HUES64 (cell line): ENCODE data around the gene CCDC92B.
"Not testable (repeated sequence)": the region's sequence is repeated elsewhere in the genome, so short reads cannot be mapped to it uniquely, and the experiment has no call there.

ENCODE experiments used
- H3K27ac ChIP-seq: 2 replicates; pipeline ENCODE4 v1.7.0; 2013; ENCODE audit warnings: low read depth, low read length, inconsistent platforms
- H3K27me3 ChIP-seq: 2 replicates; pipeline ENCODE4 v1.6.1; 2013; ENCODE audit warnings: mild to moderate bottlenecking, low read length; ENCODE audit not compliant: insufficient read depth
- H3K36me3 ChIP-seq: 2 replicates; pipeline ENCODE4 v1.6.1; 2013; ENCODE audit warnings: mild to moderate bottlenecking, low read length; ENCODE audit not compliant: insufficient read depth
- H3K4me1 ChIP-seq: 2 replicates; pipeline ENCODE4 v1.6.1; 2013; ENCODE audit warnings: mild to moderate bottlenecking, low read length, moderate library complexity; ENCODE audit not compliant: insufficient read depth
- H3K4me3 ChIP-seq: 2 replicates; pipeline ENCODE4 v1.5.1; 2013; ENCODE audit warnings: mild to moderate bottlenecking, low read length, moderate library complexity
- H3K9ac ChIP-seq: 2 replicates; pipeline ENCODE4 v1.6.1; 2013; ENCODE audit warnings: mild to moderate bottlenecking, low read depth, low read length
- H3K9me3 ChIP-seq: 2 replicates; pipeline ENCODE4 v1.6.1; 2013; ENCODE audit warnings: low read depth, low read length; ENCODE audit not compliant: insufficient read depth
- WGBS: fragments of 150-250, 120-280 bp; methylation state at CpG from one replicate; pipeline ENCODE4 v1.1.7; 2013; ENCODE audit warnings: missing lambda C conversion rate; 5-methylcytosine and 5-hydroxymethylcytosine counted together

The CCDC92B gene

DNA sequence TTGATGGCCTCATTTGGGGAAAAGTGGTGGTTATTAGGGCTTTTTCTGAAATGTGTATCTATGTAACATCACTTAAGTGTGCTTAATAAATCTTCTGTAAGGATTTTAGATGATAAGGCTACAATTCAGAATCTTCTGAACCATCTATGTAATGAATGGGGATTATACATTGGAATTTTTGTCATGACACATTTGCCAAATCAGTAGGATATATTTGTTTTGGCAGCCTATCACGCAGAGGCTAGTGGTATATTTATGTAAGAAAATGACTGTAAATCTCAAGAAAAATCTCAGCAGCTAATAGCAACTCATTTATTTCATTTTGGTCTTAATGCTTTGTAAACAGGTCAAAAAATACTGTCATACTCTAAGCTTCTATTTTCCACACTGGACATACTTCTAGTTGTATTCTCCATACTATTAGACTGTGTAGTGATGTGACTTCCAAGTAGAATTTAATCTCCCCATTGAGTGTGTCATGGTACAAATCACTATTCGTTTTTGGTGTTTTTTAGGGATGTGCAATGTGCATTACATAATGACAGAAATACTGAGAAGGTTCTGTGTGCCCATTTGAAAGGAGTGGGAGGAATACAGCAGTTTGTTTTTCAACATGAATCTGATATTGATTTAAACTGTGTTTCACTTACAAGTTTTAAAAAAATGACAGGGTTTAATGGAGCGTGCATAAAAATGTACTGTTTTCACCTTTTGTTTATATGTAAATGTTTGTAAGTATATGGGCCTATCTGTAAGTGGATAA lies 67.1 kb downstream of the CCDC92B start:
- Histone ChIP-seq H3K9ac (no peak overlapping the region), H3K27me3 (no peaks in the 10 kb centered on the region), H3K9me3 (no peaks in the 10 kb centered on the region), H3K4me3 (no peak overlapping the region), H3K27ac (no peak overlapping the region), H3K4me1 (no peaks in the 10 kb centered on the region), H3K36me3 (peaks cover 67% of the 10 kb centered on the region)
- WGBS: 87% methylated on average over 3 of the region's 3 CpGs

DNA sequence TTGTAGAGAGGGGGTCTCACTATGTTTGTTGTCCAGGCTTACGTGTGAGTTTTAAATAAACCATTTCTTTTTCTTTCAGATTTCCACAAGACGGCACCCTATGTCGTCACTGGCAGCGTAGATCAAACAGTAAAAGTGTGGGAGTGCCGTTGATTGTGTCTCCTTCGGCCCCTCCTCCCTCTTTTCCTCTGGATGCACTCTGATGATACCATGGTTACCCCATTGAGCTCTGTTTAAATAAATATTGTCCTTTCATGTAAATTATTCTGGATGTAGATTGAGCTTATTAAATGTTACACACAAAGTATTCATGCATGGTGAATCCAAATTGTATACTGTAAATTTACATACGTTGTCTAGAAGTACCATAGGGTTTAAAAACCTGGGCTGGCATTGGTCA lies 67.8 kb downstream of the CCDC92B start:
- Histone ChIP-seq H3K9ac (no peak overlapping the region), H3K9me3 (no peaks in the 10 kb centered on the region), H3K36me3 (peaks cover 71% of the 10 kb centered on the region), H3K4me1 (no peaks in the 10 kb centered on the region), H3K27ac (no peak overlapping the region), H3K4me3 (no peak overlapping the region), H3K27me3 (no peaks in the 10 kb centered on the region)
- 89% methylated on average over 7 of the region's 7 CpGs for WGBS

DNA sequence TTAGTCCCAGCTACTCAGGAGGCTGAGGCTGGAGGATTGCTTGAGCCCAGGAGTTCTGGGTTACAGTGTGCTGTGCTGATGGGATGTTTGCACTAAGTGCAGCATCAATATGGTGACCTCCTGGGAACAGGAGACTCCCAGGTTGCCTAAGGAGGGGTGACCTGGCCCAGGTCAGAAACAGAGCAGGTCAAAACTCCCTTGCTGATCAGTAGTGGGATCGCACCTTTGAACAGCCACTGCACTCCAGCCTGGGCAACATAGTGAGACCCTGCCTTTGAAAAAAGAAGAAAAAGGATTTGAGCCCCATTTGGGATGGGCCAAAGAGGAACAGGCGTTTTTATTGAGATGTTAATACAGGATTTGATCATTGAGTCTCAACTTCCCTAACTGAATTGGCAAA lies 68.5 kb downstream of the CCDC92B start:
- H3K9me3 ChIP-seq: no peaks in the 10 kb centered on the region
- no peak overlapping the region for H3K4me3 ChIP-seq
- peaks cover 78% of the 10 kb centered on the region for H3K36me3 ChIP-seq
- no peaks in the 10 kb centered on the region for H3K27me3 ChIP-seq
- 91% methylated on average over 2 of the region's 2 CpGs for WGBS
- no peak overlapping the region for H3K27ac ChIP-seq
- no peaks in the 10 kb centered on the region for H3K4me1 ChIP-seq
- no peak overlapping the region for H3K9ac ChIP-seq

DNA sequence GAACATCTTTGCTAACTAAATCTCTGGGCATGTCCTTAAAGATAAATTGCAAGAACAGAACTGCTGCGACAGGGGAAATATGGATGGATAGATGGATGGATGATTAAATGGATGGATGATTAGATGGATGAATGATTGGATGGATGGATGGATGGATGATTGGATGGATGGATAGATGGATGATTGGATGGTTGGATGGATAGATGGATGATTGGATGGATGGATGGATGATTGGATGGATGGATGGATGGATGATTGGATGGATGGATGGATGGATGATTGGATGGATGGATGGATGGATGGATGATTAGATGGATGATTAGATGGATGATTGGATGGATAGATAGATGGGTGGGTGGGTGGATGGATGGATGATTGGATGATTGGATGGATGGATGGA lies 70.2 kb downstream of the CCDC92B start:
- 98% methylated on average over 1 of the region's 1 CpG for WGBS

More for the DNA sequence above, 70.2 kb downstream of the CCDC92B start:
- not testable (repeated sequence) for H3K4me1 ChIP-seq, H3K9ac ChIP-seq, H3K9me3 ChIP-seq, H3K4me3 ChIP-seq, H3K27ac ChIP-seq, H3K27me3 ChIP-seq
- H3K36me3 ChIP-seq: peaks cover 91% of the 10 kb centered on the region
